H9 (cell line): ENCODE results near the gene BCL2L1. TPM values are rescaled to one million over a fixed set of nuclear protein-coding genes. Genes with fewer than 3 reads are reported as not detected.

Experiments used
- DNase-seq: peaks from one replicate; pipeline ENCODE4 v3.0.0-alpha.2; 2017
- H2AFZ ChIP-seq: one replicate; pipeline ENCODE4 v1.6.1; 2013; ENCODE audit warnings: mild to moderate bottlenecking, low read length, control low read depth, moderate library complexity
- H2AK5ac ChIP-seq: 2 replicates; pipeline ENCODE4 v1.6.1; 2013; ENCODE audit warnings: low read length, control low read depth, mixed read lengths; ENCODE audit not compliant: insufficient read length
- H2BK120ac ChIP-seq: one replicate; pipeline ENCODE4 v1.6.1; 2013; ENCODE audit warnings: low read depth, mild to moderate bottlenecking, low read length, control low read depth, inconsistent platforms; ENCODE audit not compliant: poor library complexity, severe bottlenecking
- H2BK12ac ChIP-seq: 2 replicates; pipeline ENCODE4 v1.6.1; 2013; ENCODE audit warnings: low read length, control low read depth, mixed read lengths, low read depth; ENCODE audit not compliant: insufficient read length
- H2BK15ac ChIP-seq: 2 replicates; pipeline ENCODE4 v1.6.1; 2013; ENCODE audit warnings: low read depth, low read length, control low read depth
- H2BK20ac ChIP-seq: one replicate; pipeline ENCODE4 v1.6.1; 2013; ENCODE audit warnings: low read depth, mild to moderate bottlenecking, low read length, control low read depth, inconsistent platforms; ENCODE audit not compliant: poor library complexity, severe bottlenecking
- H2BK5ac ChIP-seq: 2 replicates; pipeline ENCODE4 v1.6.1; 2013; ENCODE audit warnings: low read length, control low read depth, mixed read lengths; ENCODE audit not compliant: insufficient read length
- H3K14ac ChIP-seq: 2 replicates; pipeline ENCODE4 v1.6.1; 2013; ENCODE audit warnings: low read length, control low read depth; ENCODE audit not compliant: insufficient read depth
- H3K18ac ChIP-seq: 2 replicates; pipeline ENCODE4 v1.6.1; 2013; ENCODE audit warnings: low read depth, mild to moderate bottlenecking, mixed read lengths, low read length, control low read depth; ENCODE audit not compliant: insufficient read length
- H3K23ac ChIP-seq: 2 replicates; pipeline ENCODE4 v1.6.1; 2013; ENCODE audit warnings: low read length, control low read depth, mixed read lengths, low read depth; ENCODE audit not compliant: insufficient read length
- H3K23me2 ChIP-seq: 2 replicates; pipeline ENCODE4 v1.6.1; 2013; ENCODE audit warnings: low read depth, mild to moderate bottlenecking, mixed read lengths, low read length, control low read depth; ENCODE audit not compliant: insufficient read length, poor library complexity, severe bottlenecking
- H3K27ac ChIP-seq: 2 replicates; pipeline ENCODE4 v1.5.1; 2013; ENCODE audit warnings: low read length, control low read depth, mixed read lengths, low read depth; ENCODE audit not compliant: insufficient read length
- H3K27me3 ChIP-seq: 2 replicates; pipeline ENCODE4 v1.6.1; 2013; ENCODE audit warnings: low read length, control low read depth, inconsistent platforms; ENCODE audit not compliant: insufficient read depth
- H3K4ac ChIP-seq: 2 replicates; pipeline ENCODE4 v1.6.1; 2013; ENCODE audit warnings: low read depth, mild to moderate bottlenecking, control low read depth, inconsistent platforms, low read length, moderate library complexity
- H3K4me1 ChIP-seq: 2 replicates; pipeline ENCODE4 v1.6.1; 2013; ENCODE audit warnings: low read length, control low read depth, inconsistent platforms; ENCODE audit not compliant: insufficient read depth
- H3K4me2 ChIP-seq: 2 replicates; pipeline ENCODE4 v1.6.1; 2013; ENCODE audit warnings: low read length, control low read depth, mixed read lengths; ENCODE audit not compliant: insufficient read length, insufficient read depth
- H3K56ac ChIP-seq: 2 replicates; pipeline ENCODE4 v1.6.1; 2013; ENCODE audit warnings: low read depth, mild to moderate bottlenecking, mixed read lengths, low read length, control low read depth; ENCODE audit not compliant: insufficient read length
- H3K79me1 ChIP-seq: 2 replicates; pipeline ENCODE4 v1.6.1; 2013; ENCODE audit warnings: low read depth, mild to moderate bottlenecking, moderate library complexity, low read length, control low read depth, inconsistent platforms; ENCODE audit not compliant: insufficient read depth, poor library complexity, severe bottlenecking
- H3K79me2 ChIP-seq: 2 replicates; pipeline ENCODE4 v1.6.1; 2013; ENCODE audit warnings: low read length, control low read depth, inconsistent platforms; ENCODE audit not compliant: insufficient read depth
- H3K9ac ChIP-seq: 2 replicates; pipeline ENCODE4 v1.6.1; 2013; ENCODE audit warnings: low read length, control low read depth, mixed read lengths; ENCODE audit not compliant: insufficient read length; ENCODE audit errors: extremely low read depth
- H3K9me3 ChIP-seq: one replicate; pipeline ENCODE4 v1.6.1; 2013; ENCODE audit warnings: low read depth, low read length, inconsistent platforms; ENCODE audit not compliant: control insufficient read depth
- H3T11ph ChIP-seq: one replicate; pipeline ENCODE4 v1.6.1; 2013; ENCODE audit warnings: mild to moderate bottlenecking, low read length, control low read depth, inconsistent platforms
- H4K20me1 ChIP-seq: one replicate; pipeline ENCODE4 v1.6.1; 2013; ENCODE audit not compliant: control insufficient read depth, insufficient read length, insufficient read depth
- H4K5ac ChIP-seq: 2 replicates; pipeline ENCODE4 v1.6.1; 2013; ENCODE audit warnings: low read depth, mild to moderate bottlenecking, mixed read lengths, low read length, control low read depth; ENCODE audit not compliant: insufficient read length
- H4K8ac ChIP-seq: replicated peaks from 2 replicates; pipeline ENCODE4 v1.6.1; 2013; ENCODE audit warnings: low read length, control low read depth, mixed read lengths, low read depth; ENCODE audit not compliant: insufficient read length
- H4K91ac ChIP-seq: 2 replicates; pipeline ENCODE4 v1.6.1; 2013; ENCODE audit warnings: low read depth, mild to moderate bottlenecking, moderate library complexity, mixed read lengths, low read length, control low read depth; ENCODE audit not compliant: insufficient read length
- H3K27ac Mint-ChIP-seq, 3 experiments: 2 replicates in 2 of 3; 3 replicates in 1 of 3; pipeline ENCODE4 v1.8.0; 2020 to 2021; ENCODE audit warnings: mixed read lengths in 3 of 3, mild to moderate bottlenecking in 1 of 3, moderate library complexity in 1 of 3
- H3K27me3 Mint-ChIP-seq: 2 replicates; pipeline ENCODE4 v1.8.0; 2021; ENCODE audit warnings: low read depth, mild to moderate bottlenecking, moderate library complexity, mixed read lengths
- H3K36me3 Mint-ChIP-seq, 3 experiments: 2 replicates in 2 of 3; 3 replicates in 1 of 3; pipeline ENCODE4 v1.8.0; 2020 to 2021; ENCODE audit warnings: low read depth in 3 of 3, mixed read lengths in 3 of 3; ENCODE audit not compliant: insufficient read depth in 1 of 3
- H3K4me1 Mint-ChIP-seq, 2 experiments: 2 replicates each; pipeline ENCODE4 v1.8.0; 2020; ENCODE audit warnings: mixed read lengths in 2 of 2
- H3K4me3 Mint-ChIP-seq, 2 experiments: 2 replicates in 1 of 2; 3 replicates in 1 of 2; pipeline ENCODE4 v1.8.0; 2020 to 2021; ENCODE audit warnings: mild to moderate bottlenecking in 2 of 2, mixed read lengths in 2 of 2, moderate library complexity in 1 of 2
- H3K9me3 Mint-ChIP-seq, 2 experiments: 2 replicates in 1 of 2; 3 replicates in 1 of 2; pipeline ENCODE4 v1.8.0; 2020; ENCODE audit warnings: mild to moderate bottlenecking in 2 of 2, mixed read lengths in 2 of 2, moderate library complexity in 1 of 2
- CTCF ChIP-seq: fragments of 200-600 bp; sonication (generic); conservative IDR thresholded peaks from 3 replicates; pipeline ENCODE4 v1.8.0; 2021; ENCODE audit warnings: antibody characterized with exemption, mild to moderate bottlenecking
- WGBS: extraction: QIAGEN DNeasy Blood & Tissue Kit; methylation state at CpG from one replicate; pipeline ENCODE4 v1.1.7; 2013; ENCODE audit warnings: missing lambda C conversion rate, low lambda C conversion rate, mixed read lengths; ENCODE audit not compliant: insufficient read length; ENCODE audit errors: extremely low coverage; 5-methylcytosine and 5-hydroxymethylcytosine counted together
- total RNA-seq: library from RNA; stranded (reverse); gene quantifications from 2 replicates; pipeline ENCODE4 v1.2.1, GENCODE V29; 2021

Gene BCL2L1
- total RNA-seq, 1 experiment from 2014 or later, result 105 TPM

- H3T11ph ChIP-seq, result no peak overlapping the region
- H2AK5ac ChIP-seq, result no peak overlapping the region
- H2AFZ ChIP-seq, result no peak overlapping the region
- H3K27me3 ChIP-seq, result no peaks in the 10 kb centered on the region
- no peak overlapping the region for H3K56ac ChIP-seq
- H2BK120ac ChIP-seq, result no peak overlapping the region
- TF ChIP-seq CTCF, result no peak
- no peaks in the 10 kb centered on the region for H3K79me1 ChIP-seq
- no peak overlapping the region for H2BK5ac ChIP-seq
- no peak overlapping the region for H3K14ac ChIP-seq
- no peak overlapping the region for H3K18ac ChIP-seq
- DNase-seq, result no peak
- H2BK12ac ChIP-seq, result no peak overlapping the region
- no peaks in the 10 kb centered on the region for H3K9me3 ChIP-seq
- no peaks in the 10 kb centered on the region for H3K23me2 ChIP-seq
- H3K9ac ChIP-seq, result no peak overlapping the region
- Mint-ChIP-seq H3K27ac (no peak overlapping the region; a peak in 1 of 7 replicates), H3K27me3 (no peaks in the 10 kb centered on the region), H3K36me3 (no peaks in the 10 kb centered on the region), H3K9me3 (no peaks in the 10 kb centered on the region), H3K4me3 (no peak overlapping the region), H3K4me1 (0 out of 4 replicates have a peak, but pooled peaks cover 0 to 2% of the 10 kb centered on the region in 2 experiments)
- no peaks in the 10 kb centered on the region for H3K79me2 ChIP-seq
- H4K20me1 ChIP-seq, result no peaks in the 10 kb centered on the region
- H4K5ac ChIP-seq, result no peak overlapping the region
- H2BK15ac ChIP-seq, result no peak overlapping the region
- H3K4me1 ChIP-seq, result no peaks in the 10 kb centered on the region
- H4K91ac ChIP-seq, result no peak overlapping the region
- H2BK20ac ChIP-seq, result no peak overlapping the region
- H4K8ac ChIP-seq, result no peak overlapping the region
- no CpG with 5 or more reads among the region's 6 CpGs for WGBS
- no peak overlapping the region for H3K4ac ChIP-seq
- H3K23ac ChIP-seq, result no peak overlapping the region
- no peak overlapping the region for H3K27ac ChIP-seq
- H3K4me2 ChIP-seq, result no peak overlapping the region
These were observed 8.7 kb upstream of the BCL2L1 start for GRCh38 chr20:31731321-31731717.
